Measurements from ENCODE around the gene PID1. TPM values are rescaled to one million over a fixed set of nuclear protein-coding genes. Genes with fewer than 3 reads are reported as not detected.
A peak's percentile ranks its signal among the peaks of the same experiment; 100 is the strongest.

The PID1 gene
- total RNA-seq, 1 donor from 2014 or later: 10.7 TPM

GRCh38 chr2:229133155-229133772, 137.8 kb downstream of the PID1 start:
- H3K9me3 ChIP-seq (ENCODE audit: insufficient read depth, low read depth, low read length): no peaks in the 10 kb centered on the region
- no peaks in the 10 kb centered on the region for H4K20me1 ChIP-seq (ENCODE audit: insufficient read depth, low read length)
- Mint-ChIP-seq H3K4me1 (ENCODE audit: low read depth, unreplicated experiment) (peaks cover 9% of the 10 kb centered on the region), H3K9me3 (ENCODE audit: unreplicated experiment) (peaks cover 2% of the 10 kb centered on the region), H3K27me3 (ENCODE audit: low read depth, unreplicated experiment) (no peaks in the 10 kb centered on the region), H3K4me3 (ENCODE audit: unreplicated experiment) (no peak overlapping the region), H3K36me3 (ENCODE audit: low read depth, unreplicated experiment) (peaks cover 4% of the 10 kb centered on the region), H3K27ac (ENCODE audit: unreplicated experiment) (no peak overlapping the region)
- H3K27ac ChIP-seq (ENCODE audit: low read depth, low read length): no peak overlapping the region
- H3K79me2 ChIP-seq (ENCODE audit: insufficient read depth, low read length): no peaks in the 10 kb centered on the region
- peak; percentile 44 for DNase-seq (ENCODE audit: low read depth)
- no peaks in the 10 kb centered on the region for H3K36me3 ChIP-seq (ENCODE audit: insufficient read depth, low read length)
- peaks cover 4% of the 10 kb centered on the region for H3K4me1 ChIP-seq (ENCODE audit: insufficient read depth, low read length)
- H3K4me2 ChIP-seq (ENCODE audit: low read length): no peak overlapping the region
- no peak overlapping the region for H2AFZ ChIP-seq (ENCODE audit: low read depth, low read length)
- no peak overlapping the region for H3K9ac ChIP-seq (ENCODE audit: low read length)
- TF ChIP-seq EZH2 (IDR thresholded peaks at IDR 0.05; ENCODE audit: insufficient read depth, low read length) (no peak), CTCF (IDR thresholded peaks at IDR 0.05; ENCODE audit: insufficient read depth, low read depth, low read length) (peak; percentile 50)
- no peaks in the 10 kb centered on the region for H3K27me3 ChIP-seq (ENCODE audit: insufficient read depth, low read length)
- H3K4me3 ChIP-seq (ENCODE audit: insufficient read depth, low read depth, low read length): no peak overlapping the region
- peak; percentile 17 for FAIRE-seq

GRCh38 chr2:229132236-229132635, 138.9 kb downstream of the PID1 start:
- peaks cover 4% of the 10 kb centered on the region for H3K36me3 Mint-ChIP-seq (ENCODE audit: low read depth, unreplicated experiment)
- Histone ChIP-seq H2AFZ (ENCODE audit: low read depth, low read length) (no peak overlapping the region), H3K27me3 (ENCODE audit: insufficient read depth, low read length) (no peaks in the 10 kb centered on the region), H3K9ac (ENCODE audit: low read length) (no peak overlapping the region), H4K20me1 (ENCODE audit: insufficient read depth, low read length) (no peaks in the 10 kb centered on the region), H3K4me1 (ENCODE audit: insufficient read depth, low read length) (peaks cover 4% of the 10 kb centered on the region), H3K4me3 (ENCODE audit: insufficient read depth, low read depth, low read length) (no peak overlapping the region), H3K27ac (ENCODE audit: low read depth, low read length) (no peak overlapping the region), H3K79me2 (ENCODE audit: insufficient read depth, low read length) (no peaks in the 10 kb centered on the region), H3K4me2 (ENCODE audit: low read length) (no peak overlapping the region), H3K36me3 (ENCODE audit: insufficient read depth, low read length) (no peaks in the 10 kb centered on the region), H3K9me3 (ENCODE audit: insufficient read depth, low read depth, low read length) (no peaks in the 10 kb centered on the region)
- no peak for DNase-seq (ENCODE audit: low read depth)
- H3K9me3 Mint-ChIP-seq (ENCODE audit: unreplicated experiment): peaks cover 2% of the 10 kb centered on the region
- no peak overlapping the region for H3K4me3 Mint-ChIP-seq (ENCODE audit: unreplicated experiment)
- TF ChIP-seq CTCF (IDR thresholded peaks at IDR 0.05; ENCODE audit: insufficient read depth, low read depth, low read length): no peak
- no peak for TF ChIP-seq EZH2 (IDR thresholded peaks at IDR 0.05; ENCODE audit: insufficient read depth, low read length)
- no peak for FAIRE-seq
- no peaks in the 10 kb centered on the region for H3K27me3 Mint-ChIP-seq (ENCODE audit: low read depth, unreplicated experiment)
- peaks cover 9% of the 10 kb centered on the region for H3K4me1 Mint-ChIP-seq (ENCODE audit: low read depth, unreplicated experiment)
- no peak overlapping the region for H3K27ac Mint-ChIP-seq (ENCODE audit: unreplicated experiment)

- H3K9ac ChIP-seq (ENCODE audit: low read length): no peak overlapping the region
- H3K36me3 Mint-ChIP-seq (ENCODE audit: low read depth, unreplicated experiment): peaks cover 2% of the 10 kb centered on the region
- H3K27ac ChIP-seq (ENCODE audit: low read depth, low read length): no peak overlapping the region
- H3K9me3 Mint-ChIP-seq (ENCODE audit: unreplicated experiment): peaks cover under 1% of the 10 kb centered on the region
- H3K4me2 ChIP-seq (ENCODE audit: low read length): no peak overlapping the region
- no peak overlapping the region for H3K27ac Mint-ChIP-seq (ENCODE audit: unreplicated experiment)
- peaks cover 4% of the 10 kb centered on the region for H3K4me1 ChIP-seq (ENCODE audit: insufficient read depth, low read length)
- no peaks in the 10 kb centered on the region for H3K9me3 ChIP-seq (ENCODE audit: insufficient read depth, low read depth, low read length)
- H3K79me2 ChIP-seq (ENCODE audit: insufficient read depth, low read length): no peaks in the 10 kb centered on the region
- DNase-seq (ENCODE audit: low read depth) (no peak), FAIRE-seq (no peak)
- no peak overlapping the region for H3K4me3 ChIP-seq (ENCODE audit: insufficient read depth, low read depth, low read length)
- no peak overlapping the region for H2AFZ ChIP-seq (ENCODE audit: low read depth, low read length)
- no peaks in the 10 kb centered on the region for H3K36me3 ChIP-seq (ENCODE audit: insufficient read depth, low read length)
- TF ChIP-seq CTCF (IDR thresholded peaks at IDR 0.05; ENCODE audit: insufficient read depth, low read depth, low read length): no peak
- H3K27me3 ChIP-seq (ENCODE audit: insufficient read depth, low read length): no peaks in the 10 kb centered on the region
- no peaks in the 10 kb centered on the region for H4K20me1 ChIP-seq (ENCODE audit: insufficient read depth, low read length)
- H3K27me3 Mint-ChIP-seq (ENCODE audit: low read depth, unreplicated experiment): no peaks in the 10 kb centered on the region
- H3K4me1 Mint-ChIP-seq (ENCODE audit: low read depth, unreplicated experiment): peaks cover 9% of the 10 kb centered on the region
- no peak overlapping the region for H3K4me3 Mint-ChIP-seq (ENCODE audit: unreplicated experiment)
Measured at GRCh38 chr2:229130522-229130921, 140.6 kb downstream of the PID1 start.
